ENCODE data around the gene NDFIP1. TPM values are rescaled to one million over a fixed set of nuclear protein-coding genes. Genes with fewer than 3 reads are reported as not detected.

NDFIP1 gene
- total and polyA plus RNA-seq, 2 donors (not counting 1 experiment from before 2014, with no cell fraction given), result 55.8 to 67.4 TPM

DNA sequence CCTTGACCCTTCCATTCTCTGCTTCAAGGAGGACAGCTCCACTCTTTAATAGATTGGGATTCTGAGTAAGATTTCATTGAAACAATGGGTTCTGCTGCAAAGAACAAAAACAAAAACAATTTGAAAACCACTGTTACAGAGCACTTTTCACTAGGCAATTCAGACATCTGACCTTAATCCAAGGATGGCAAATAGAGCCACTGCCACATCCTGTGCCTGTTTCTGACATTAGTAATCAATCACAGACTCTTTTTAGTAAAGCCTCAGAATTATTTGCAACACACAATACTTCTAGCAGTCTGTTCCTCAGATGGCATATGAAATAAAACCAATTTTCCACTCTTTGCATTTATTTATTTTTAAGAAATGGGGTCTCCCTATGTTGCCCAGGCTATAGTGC, 37.8 kb upstream of the NDFIP1 start:
- H3K27me3 ChIP-seq (ENCODE audit: control insufficient read depth, insufficient read depth, low read length), result peaks cover 10% of the 10 kb centered on the region
- TF ChIP-seq, protein P1, sequence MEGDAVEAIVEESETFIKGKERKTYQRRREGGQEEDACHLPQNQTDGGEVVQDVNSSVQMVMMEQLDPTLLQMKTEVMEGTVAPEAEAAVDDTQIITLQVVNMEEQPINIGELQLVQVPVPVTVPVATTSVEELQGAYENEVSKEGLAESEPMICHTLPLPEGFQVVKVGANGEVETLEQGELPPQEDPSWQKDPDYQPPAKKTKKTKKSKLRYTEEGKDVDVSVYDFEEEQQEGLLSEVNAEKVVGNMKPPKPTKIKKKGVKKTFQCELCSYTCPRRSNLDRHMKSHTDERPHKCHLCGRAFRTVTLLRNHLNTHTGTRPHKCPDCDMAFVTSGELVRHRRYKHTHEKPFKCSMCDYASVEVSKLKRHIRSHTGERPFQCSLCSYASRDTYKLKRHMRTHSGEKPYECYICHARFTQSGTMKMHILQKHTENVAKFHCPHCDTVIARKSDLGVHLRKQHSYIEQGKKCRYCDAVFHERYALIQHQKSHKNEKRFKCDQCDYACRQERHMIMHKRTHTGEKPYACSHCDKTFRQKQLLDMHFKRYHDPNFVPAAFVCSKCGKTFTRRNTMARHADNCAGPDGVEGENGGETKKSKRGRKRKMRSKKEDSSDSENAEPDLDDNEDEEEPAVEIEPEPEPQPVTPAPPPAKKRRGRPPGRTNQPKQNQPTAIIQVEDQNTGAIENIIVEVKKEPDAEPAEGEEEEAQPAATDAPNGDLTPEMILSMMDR (conservative IDR thresholded peaks at IDR 0.05 in 1 of 2, IDR thresholded peaks at IDR 0.05 in 1 of 2; ENCODE audit: low read depth in 1 of 2, low read length in 2 of 2), result no peak
- no peak for TF ChIP-seq EZH2 (IDR thresholded peaks at IDR 0.05; ENCODE audit: low read length, missing control alignments)
- no peak overlapping the region for H3K27ac ChIP-seq (ENCODE audit: insufficient read depth, low read length)
- no peak overlapping the region for H3K4me2 ChIP-seq (ENCODE audit: extremely low read depth, insufficient read depth, low read length)
- no peak overlapping the region for H2AFZ ChIP-seq (ENCODE audit: low read length)
- H3K4me1 ChIP-seq (ENCODE audit: control insufficient read depth, extremely low read depth, insufficient read depth, low read length), result no peaks in the 10 kb centered on the region
- H3K36me3 ChIP-seq (ENCODE audit: control insufficient read depth, insufficient read depth, low read length), result no peaks in the 10 kb centered on the region
- no peaks in the 10 kb centered on the region for H3K79me2 ChIP-seq (ENCODE audit: control insufficient read depth, insufficient read depth, low read length)
- DNase-seq (ENCODE audit: low read depth in 2 of 2), result no peak
- H4K20me1 ChIP-seq (ENCODE audit: control insufficient read depth, extremely low read depth, insufficient read depth, low read length), result no peaks in the 10 kb centered on the region
- no peak overlapping the region for H3K4me3 ChIP-seq (replicated peaks in 1 of 4; ENCODE audit: control extremely low read depth in 1 of 4, insufficient read depth in 1 of 4, low read depth in 3 of 4, low read length in 4 of 4)
- H3K9me3 ChIP-seq (ENCODE audit: control insufficient read depth, insufficient read depth, low read depth, low read length), result no peaks in the 10 kb centered on the region
- no peak overlapping the region for H3K9ac ChIP-seq (ENCODE audit: insufficient read depth, low read length)

DNA sequence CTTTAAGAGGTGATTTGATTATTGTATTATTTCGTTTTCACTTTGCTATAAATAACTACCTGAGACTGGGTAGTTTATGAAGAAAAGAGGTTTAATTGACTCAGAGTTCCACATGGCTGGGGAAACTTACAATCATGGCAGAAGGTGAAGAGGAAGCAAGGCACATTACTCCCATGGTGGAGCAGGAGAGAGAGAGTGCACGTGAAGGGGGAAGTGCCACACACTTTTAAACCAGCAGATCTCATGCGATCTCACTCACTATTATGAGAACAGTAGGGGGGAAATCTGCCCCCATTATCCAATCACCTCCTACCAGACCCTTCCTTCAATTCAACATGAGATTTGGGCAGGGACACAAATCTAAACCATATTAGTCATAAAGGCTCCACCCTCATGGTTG, 36.1 kb upstream of the NDFIP1 start:
- Histone ChIP-seq H4K20me1 (ENCODE audit: control insufficient read depth, extremely low read depth, insufficient read depth, low read length) (no peaks in the 10 kb centered on the region), H3K4me2 (ENCODE audit: extremely low read depth, insufficient read depth, low read length) (no peak overlapping the region), H3K4me3 (replicated peaks in 1 of 4; ENCODE audit: control extremely low read depth in 1 of 4, insufficient read depth in 1 of 4, low read depth in 3 of 4, low read length in 4 of 4) (no peak overlapping the region), H3K9ac (ENCODE audit: insufficient read depth, low read length) (no peak overlapping the region), H3K9me3 (ENCODE audit: control insufficient read depth, insufficient read depth, low read depth, low read length) (no peaks in the 10 kb centered on the region), H3K4me1 (ENCODE audit: control insufficient read depth, extremely low read depth, insufficient read depth, low read length) (no peaks in the 10 kb centered on the region), H3K27me3 (ENCODE audit: control insufficient read depth, insufficient read depth, low read length) (peaks cover 10% of the 10 kb centered on the region), H2AFZ (ENCODE audit: low read length) (no peak overlapping the region), H3K79me2 (ENCODE audit: control insufficient read depth, insufficient read depth, low read length) (no peaks in the 10 kb centered on the region), H3K36me3 (ENCODE audit: control insufficient read depth, insufficient read depth, low read length) (no peaks in the 10 kb centered on the region), H3K27ac (ENCODE audit: insufficient read depth, low read length) (no peak overlapping the region)
- no peak for TF ChIP-seq EZH2 (IDR thresholded peaks at IDR 0.05; ENCODE audit: low read length, missing control alignments)
- TF ChIP-seq, protein P1 (conservative IDR thresholded peaks at IDR 0.05 in 1 of 2, IDR thresholded peaks at IDR 0.05 in 1 of 2; ENCODE audit: low read depth in 1 of 2, low read length in 2 of 2), result no peak
- no peak for DNase-seq (ENCODE audit: low read depth in 2 of 2)

DNA sequence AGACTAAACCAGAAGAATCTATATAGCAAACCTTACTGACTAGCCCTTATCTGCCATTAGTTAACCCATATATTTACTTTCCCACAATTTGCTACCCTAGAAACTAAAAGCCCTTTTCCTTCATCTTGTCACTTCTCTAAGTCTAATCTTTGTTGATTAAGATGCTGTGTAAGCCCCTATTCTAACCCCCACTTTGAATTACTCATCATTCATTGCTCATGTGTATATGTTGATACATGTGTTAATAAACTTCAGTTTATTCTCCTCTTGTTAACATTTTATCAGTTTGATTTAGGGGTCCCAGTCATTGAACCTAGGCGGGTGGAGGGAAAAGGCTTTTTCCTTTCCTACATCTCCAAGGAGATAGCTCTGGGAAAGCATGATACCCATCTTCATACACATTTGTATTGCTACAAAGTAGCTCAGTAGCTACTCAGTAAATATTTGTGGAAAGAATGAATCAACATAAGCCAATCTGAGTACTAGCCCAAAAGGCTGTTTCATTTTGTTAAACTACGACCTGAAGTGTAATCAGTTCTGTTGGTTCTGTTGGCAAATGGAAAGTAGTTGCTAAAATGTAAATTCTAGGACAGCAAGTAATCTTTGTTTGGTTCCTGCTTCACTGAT, 35.1 kb upstream of the NDFIP1 start:
- Histone ChIP-seq H3K27me3 (ENCODE audit: control insufficient read depth, insufficient read depth, low read length) (peaks cover 10% of the 10 kb centered on the region), H3K4me3 (replicated peaks in 1 of 4; ENCODE audit: control extremely low read depth in 1 of 4, insufficient read depth in 1 of 4, low read depth in 3 of 4, low read length in 4 of 4) (no peak overlapping the region), H3K9ac (ENCODE audit: insufficient read depth, low read length) (no peak overlapping the region), H3K79me2 (ENCODE audit: control insufficient read depth, insufficient read depth, low read length) (no peaks in the 10 kb centered on the region), H3K36me3 (ENCODE audit: control insufficient read depth, insufficient read depth, low read length) (no peaks in the 10 kb centered on the region), H3K9me3 (ENCODE audit: control insufficient read depth, insufficient read depth, low read depth, low read length) (no peaks in the 10 kb centered on the region), H3K27ac (ENCODE audit: insufficient read depth, low read length) (no peak overlapping the region), H2AFZ (ENCODE audit: low read length) (no peak overlapping the region), H4K20me1 (ENCODE audit: control insufficient read depth, extremely low read depth, insufficient read depth, low read length) (no peaks in the 10 kb centered on the region), H3K4me2 (ENCODE audit: extremely low read depth, insufficient read depth, low read length) (no peak overlapping the region), H3K4me1 (ENCODE audit: control insufficient read depth, extremely low read depth, insufficient read depth, low read length) (no peaks in the 10 kb centered on the region)
- TF ChIP-seq, protein P1 (conservative IDR thresholded peaks at IDR 0.05 in 1 of 2, IDR thresholded peaks at IDR 0.05 in 1 of 2; ENCODE audit: low read depth in 1 of 2, low read length in 2 of 2), result no peak
- no peak for TF ChIP-seq EZH2 (IDR thresholded peaks at IDR 0.05; ENCODE audit: low read length, missing control alignments)
- DNase-seq (ENCODE audit: low read depth in 2 of 2), result no peak
